OCI-LY7 (cell line): ENCODE results near the gene PREPL. TPM values are rescaled to one million over a fixed set of nuclear protein-coding genes. Genes with fewer than 3 reads are reported as not detected.

Experiments used
- BruUV-seq: library from RNA; stranded (reverse); fragments of 400-500 nt; replicated peaks from 2 replicates; lab custom pipeline; 2021; lab: Mats Ljungman, UMichigan
- CTCF ChIA-PET: fragments of 300-600 bp; sonication (Branson Sonifier 250); formaldehyde crosslinking; loops from one replicate; lab custom pipeline; 2022; ENCODE audit warnings: antibody characterized with exemption; ENCODE audit not compliant: unreplicated experiment; lab: Charles Lee
- POLR2A ChIA-PET: fragments of 300-600 bp; sonication (Branson Sonifier 250); formaldehyde crosslinking; loops from one replicate; lab custom pipeline; 2022; ENCODE audit warnings: antibody characterized with exemption; lab: Charles Lee
- DNase-seq: peaks from one replicate; pipeline ENCODE4 v3.0.0-alpha.2; 2015; ENCODE audit warnings: low spot score
- H2AFZ ChIP-seq: fragments of 200-600 bp; sonication (generic), shearing (Covaris generic); 2 replicates; pipeline ENCODE4 v1.6.1; 2014; ENCODE audit warnings: mild to moderate bottlenecking, antibody characterized with exemption, low read length, moderate library complexity
- H3K27ac ChIP-seq: fragments of 200-600 bp; sonication (generic); 2 replicates; pipeline ENCODE4 v1.5.1; 2014; ENCODE audit warnings: mixed run types, low read depth, mild to moderate bottlenecking, moderate library complexity, low read length, inconsistent platforms; ENCODE audit not compliant: poor library complexity, severe bottlenecking
- H3K36me3 ChIP-seq: fragments of 200-600 bp; sonication (generic); 2 replicates; pipeline ENCODE4 v1.6.1; 2014; ENCODE audit warnings: mild to moderate bottlenecking, antibody characterized with exemption, low read length, moderate library complexity, mixed read lengths; ENCODE audit not compliant: insufficient read depth
- H3K4me1 ChIP-seq: fragments of 200-600 bp; sonication (generic); 2 replicates; pipeline ENCODE4 v1.5.1; 2014; ENCODE audit warnings: mild to moderate bottlenecking, low read length; ENCODE audit not compliant: insufficient read depth, poor library complexity, severe bottlenecking
- H3K4me2 ChIP-seq: fragments of 200-600 bp; sonication (generic); 2 replicates; pipeline ENCODE4 v1.6.1; 2014; ENCODE audit warnings: mild to moderate bottlenecking, low read length
- H3K4me3 ChIP-seq: fragments of 200-600 bp; sonication (generic); 2 replicates; pipeline ENCODE4 v1.5.1; 2014; ENCODE audit warnings: mild to moderate bottlenecking, low read depth, low read length; ENCODE audit not compliant: poor library complexity, severe bottlenecking
- H3K79me2 ChIP-seq: fragments of 200-600 bp; sonication (generic); 2 replicates; pipeline ENCODE4 v1.6.1; 2016; ENCODE audit warnings: low read depth, mild to moderate bottlenecking, low read length, moderate library complexity, mixed read lengths; ENCODE audit not compliant: insufficient read depth
- H3K9me2 ChIP-seq: fragments of 200-600 bp; sonication (generic); 2 replicates; pipeline ENCODE4 v1.6.1; 2016; ENCODE audit warnings: mild to moderate bottlenecking, low read length, mixed read lengths; ENCODE audit not compliant: insufficient read depth
- H3K9me3 ChIP-seq: fragments of 200-600 bp; sonication (generic); 2 replicates; pipeline ENCODE4 v1.6.1; 2014; ENCODE audit warnings: mild to moderate bottlenecking, mixed run types, low read length, mixed read lengths
- H4K20me1 ChIP-seq: fragments of 200-600 bp; sonication (generic); 2 replicates; pipeline ENCODE4 v1.6.1; 2014; ENCODE audit warnings: mild to moderate bottlenecking, antibody characterized with exemption, low read length, moderate library complexity, mixed read lengths; ENCODE audit not compliant: insufficient read depth
- CTCF ChIP-seq: fragments of 200-600 bp; sonication (generic); conservative IDR thresholded peaks from 2 replicates; pipeline ENCODE4 v1.5.1; 2014; ENCODE audit warnings: mild to moderate bottlenecking, antibody characterized with exemption, low read length, moderate library complexity, mixed read lengths
- EZH2phosphoT487 ChIP-seq: fragments of 200-600 bp; sonication (generic); IDR thresholded peaks from 2 replicates; pipeline ENCODE4 v1.6.1; 2018; ENCODE audit warnings: low read depth, borderline replicate concordance, mild to moderate bottlenecking, mixed run types, antibody characterized with exemption, low read length, moderate library complexity, mixed read lengths
- intact Hi-C: fragments of 100-400 bp; cut with micrococcal nuclease; formaldehyde crosslinking; loops from one replicate; pipeline ENCODE4 v1.10.0; 2022; ENCODE audit not compliant: unreplicated experiment
- total RNA-seq, 2 experiments: library from RNA; depleted of rRNA in 1 of 2; stranded (reverse); fragments of >200 nt in 1 of 2; shearing (Covaris generic) in 1 of 2; gene quantifications; 2 replicates each; pipeline ENCODE4 v1.2.3, GENCODE V29; 2014 to 2022

Gene PREPL
- total RNA-seq, 2 experiments from 2014 or later: 27.5 to 40.6 TPM

DNA sequence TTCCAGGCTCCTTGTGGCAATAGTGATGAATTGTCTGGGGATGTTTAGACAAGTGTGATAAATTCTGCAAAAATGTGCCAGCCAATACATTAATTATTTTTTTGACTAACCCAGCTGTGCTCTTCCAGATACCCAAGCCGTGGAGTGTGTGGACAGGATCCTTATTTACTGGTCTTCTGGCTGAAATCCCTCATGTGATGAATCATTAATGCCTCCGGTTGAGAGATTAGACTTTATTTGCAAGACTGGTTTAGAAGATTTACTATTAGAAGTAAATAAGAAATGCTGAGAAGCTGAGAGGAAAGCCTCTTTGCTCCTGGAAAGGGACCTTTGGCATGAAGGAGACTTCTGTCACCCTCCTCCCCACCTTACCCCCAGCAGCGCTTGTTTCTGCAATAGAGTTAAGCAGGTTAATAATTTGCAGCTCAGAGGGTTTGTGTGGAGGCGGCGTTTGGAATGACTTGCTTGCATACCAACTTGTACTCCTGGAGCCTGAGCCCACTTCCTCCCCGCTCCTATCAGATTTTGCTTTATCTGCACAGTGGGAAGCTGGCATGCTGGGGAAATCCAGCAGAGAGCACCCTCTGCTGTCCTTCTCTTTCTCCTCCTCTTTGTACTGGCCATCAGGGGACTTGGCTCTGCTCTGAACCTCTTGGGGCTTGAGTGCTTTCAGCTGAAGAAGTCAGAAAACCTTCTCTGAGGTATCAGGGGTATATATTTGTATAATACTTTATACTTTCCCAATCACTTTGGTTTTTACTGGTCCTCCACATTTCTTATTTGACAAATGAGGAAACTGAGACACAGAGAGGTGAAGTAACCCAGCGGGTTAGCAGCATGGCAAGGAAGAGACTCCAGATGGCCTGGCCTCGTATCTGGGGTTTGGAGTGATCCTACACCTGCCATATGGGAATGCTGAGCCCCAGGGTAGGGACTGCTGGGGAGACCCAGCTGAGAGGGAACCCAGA is 69.7 kb downstream of the PREPL start:
- H3K9me3 ChIP-seq: no peaks in the 10 kb centered on the region
- TF ChIP-seq EZH2phosphoT487: no peak
- TF ChIP-seq CTCF: 0 out of 2 replicates have a peak, but pooled peaks have one; percentile 15
- peaks cover 8% of the 10 kb centered on the region for H3K4me1 ChIP-seq
- no peaks in the 10 kb centered on the region for H3K79me2 ChIP-seq
- H3K4me2 ChIP-seq: no peak overlapping the region
- no peaks in the 10 kb centered on the region for H3K36me3 ChIP-seq
- no peak overlapping the region for H3K27ac ChIP-seq
- ChIA-PET POLR2A (interaction anchor here (0.6 kb wide), 1 partner anchor 11 kb away, joined by 3 read pairs; no protein-coding TSS in a partner anchor), CTCF (no interaction called here)
- BruUV-seq: no TSS peak
- H2AFZ ChIP-seq: no peak overlapping the region
- H4K20me1 ChIP-seq: no peaks in the 10 kb centered on the region
- DNase-seq: no peak
- intact Hi-C loops: loop anchor here (1.0 kb wide), 1 partner anchor 204 kb away; no protein-coding TSS in a partner anchor
- H3K4me3 ChIP-seq: no peak overlapping the region
- H3K9me2 ChIP-seq: no peaks in the 10 kb centered on the region

GRCh38 chr2:44290261-44290660 is 71.0 kb downstream of the PREPL start:
- intact Hi-C loops: no loop called here
- Histone ChIP-seq H3K9me2 (no peaks in the 10 kb centered on the region), H3K4me1 (no peaks in the 10 kb centered on the region), H3K36me3 (no peaks in the 10 kb centered on the region), H3K4me3 (no peak overlapping the region), H3K4me2 (no peak overlapping the region), H3K9me3 (no peaks in the 10 kb centered on the region), H2AFZ (no peak overlapping the region), H4K20me1 (no peaks in the 10 kb centered on the region), H3K79me2 (no peaks in the 10 kb centered on the region), H3K27ac (no peak overlapping the region)
- ChIA-PET CTCF (no interaction called here), POLR2A (no interaction called here)
- no TSS peak for BruUV-seq
- no peak for DNase-seq
- TF ChIP-seq EZH2phosphoT487: no peak
- no peak for TF ChIP-seq CTCF
